ENCODE measurements around the gene TBX2. TPM values are rescaled to one million over a fixed set of nuclear protein-coding genes. Genes with fewer than 3 reads are reported as not detected.

The TBX2 gene
- total and polyA plus RNA-seq, 2 of the 13 experiments (the other 11 are each of a cell fraction or from before 2014, with no cell fraction given), result 2.8 to 15.3 TPM

DNA sequence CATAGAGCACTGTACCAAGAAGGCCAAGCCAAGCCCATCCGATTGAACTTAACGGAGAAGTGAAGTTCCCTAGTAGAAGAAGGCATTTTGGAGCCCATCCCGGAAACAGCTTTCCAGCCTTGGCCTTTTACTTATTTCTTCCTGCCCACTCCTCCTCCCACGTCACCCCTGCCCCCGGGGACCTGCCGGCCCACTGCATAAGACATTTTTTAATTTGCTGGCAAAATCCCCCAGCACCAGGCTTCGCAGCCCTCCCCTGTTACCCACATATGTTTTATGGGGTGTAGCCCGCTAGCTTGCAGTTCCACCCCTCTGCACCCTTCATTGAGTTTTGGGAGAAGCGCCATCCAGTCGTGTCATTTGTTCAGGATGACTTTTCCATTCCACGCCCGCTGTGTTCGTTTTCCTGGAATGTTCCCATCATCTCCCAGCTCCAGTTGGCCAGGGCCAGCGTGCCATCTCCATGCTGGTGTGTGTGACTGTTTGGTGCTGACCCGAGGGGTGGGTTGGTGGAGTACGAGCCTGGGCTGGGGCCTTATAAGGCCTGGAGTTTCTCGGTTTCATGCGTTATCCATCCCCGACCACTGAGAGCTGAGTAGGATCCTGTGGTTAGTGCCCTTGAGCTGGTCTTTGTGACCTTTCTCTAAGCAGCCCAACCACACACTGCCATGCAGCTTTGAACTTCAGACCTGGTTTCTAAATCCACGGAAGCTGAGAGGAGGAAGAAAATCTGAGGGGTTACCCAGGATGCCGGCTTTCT lies 20.0 kb upstream of the TBX2 start (continued):
- TF ChIP-seq, protein P1, sequence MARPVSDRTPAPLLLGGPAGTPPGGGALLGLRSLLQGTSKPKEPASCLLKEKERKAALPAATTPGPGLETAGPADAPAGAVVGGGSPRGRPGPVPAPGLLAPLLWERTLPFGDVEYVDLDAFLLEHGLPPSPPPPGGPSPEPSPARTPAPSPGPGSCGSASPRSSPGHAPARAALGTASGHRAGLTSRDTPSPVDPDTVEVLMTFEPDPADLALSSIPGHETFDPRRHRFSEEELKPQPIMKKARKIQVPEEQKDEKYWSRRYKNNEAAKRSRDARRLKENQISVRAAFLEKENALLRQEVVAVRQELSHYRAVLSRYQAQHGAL (CRISPR knock-in tag; IDR thresholded peaks at IDR 0.05; ENCODE audit: not compliant biosample characterization), result no peak
- no peak; the same call in 1 of the 2 replicates for TF ChIP-seq PPARG (CRISPR knock-in tag; conservative IDR thresholded peaks at IDR 0.05)
- TF ChIP-seq NR2F2 (IDR thresholded peaks at IDR 0.05; ENCODE audit: borderline replicate concordance, low read depth), result peak; percentile 44; the same call in 1 of the 2 replicates
- TF ChIP-seq, protein P2, sequence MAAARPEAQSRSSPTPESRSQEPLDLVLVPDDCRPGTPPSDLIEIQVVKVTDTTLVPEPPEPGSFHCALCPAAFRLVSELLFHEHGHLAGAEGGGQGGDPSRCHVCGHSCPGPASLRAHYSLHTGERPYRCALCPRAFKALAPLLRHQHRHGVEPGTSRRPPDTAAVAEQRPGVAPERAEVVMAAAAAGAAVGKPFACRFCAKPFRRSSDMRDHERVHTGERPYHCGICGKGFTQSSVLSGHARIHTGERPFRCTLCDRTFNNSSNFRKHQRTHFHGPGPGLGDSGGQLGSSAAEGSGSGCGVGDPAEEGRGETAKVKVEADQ (CRISPR knock-in tag; IDR thresholded peaks at IDR 0.05; ENCODE audit: borderline replicate concordance), result no peak
- TF ChIP-seq TOE1 (CRISPR knock-in tag; IDR thresholded peaks at IDR 0.05), result no peak
- no peak for TF ChIP-seq SRSF1 (optimal IDR thresholded peaks at IDR 0.05; ENCODE audit: low read depth, low read length)

DNA sequence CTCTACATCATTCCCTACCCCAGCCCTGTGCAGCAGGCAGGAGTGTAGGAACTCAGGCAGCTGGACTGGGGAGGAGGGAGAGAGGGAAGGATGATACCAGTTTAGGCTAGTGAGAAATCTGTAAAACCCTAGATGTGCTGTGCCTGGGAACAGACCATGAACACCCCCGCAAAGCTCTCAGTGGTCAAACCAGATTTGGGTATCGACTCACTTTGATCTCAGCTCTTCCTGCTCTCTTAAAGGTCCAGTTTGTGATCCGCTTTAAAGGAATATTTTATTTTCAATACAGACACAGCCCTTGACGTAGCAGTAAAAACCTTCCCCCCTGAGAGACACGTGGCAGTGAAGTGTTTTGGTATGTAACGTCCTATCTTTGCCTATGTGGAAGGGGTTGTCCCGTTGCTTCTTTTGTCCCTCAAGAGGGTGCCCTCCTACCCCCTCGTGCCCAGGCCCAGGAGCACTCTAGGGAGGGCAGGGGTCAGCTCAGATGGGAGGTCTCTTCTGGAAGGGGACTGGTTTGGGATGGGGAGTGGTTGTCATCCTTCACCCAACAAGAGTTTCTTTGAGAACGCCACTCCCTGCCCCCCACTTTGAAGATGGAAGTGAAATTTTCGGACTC lies 19.3 kb upstream of the TBX2 start:
- POLR2A ChIA-PET, result interaction anchor here (1.0 to 1.7 kb wide), 5 partner anchors 14 to 44 kb away, joined by 3 to 14 read pairs (median 6); partner anchors contain the start of gene TBX2
- H3K79me2 ChIP-seq (ENCODE audit: insufficient read depth, low read length), result no peaks in the 10 kb centered on the region
- in situ Hi-C loops (cut with HindIII; ENCODE audit: extremely low pct_ligation_motif_present, low pct_unique_long_range_greater_than_20kb), result no loop called here
- H3K27me3 ChIP-seq (ENCODE audit: control insufficient read depth in 1 of 2, insufficient read depth in 2 of 2, low read length in 2 of 2), result no peaks in the 10 kb centered on the region
- intact Hi-C loops (cut with micrococcal nuclease; ENCODE audit: unreplicated experiment), result no loop called here
- 81% methylated on average over 10 of the region's 10 CpGs for WGBS (ENCODE audit: low lambda C conversion rate)
- peak overlapping the region; percentile 64 for H3K4me2 ChIP-seq (ENCODE audit: low read depth, low read length)
- ATAC-seq (peak; percentile 31), FAIRE-seq (no peak), DNase-seq (ENCODE audit: low spot score) (no peak)
- no TSS peak for BruUV-seq (replicated peaks)
- no peaks in the 10 kb centered on the region for H3K36me3 ChIP-seq (replicated peaks in 1 of 2; ENCODE audit: control insufficient read depth in 1 of 2, insufficient read depth in 2 of 2, low read length in 2 of 2)
- H3K27ac ChIP-seq (ENCODE audit: extremely low read length, insufficient read depth, low read length), result peak overlapping the region; percentile 7
- H2AFZ ChIP-seq (ENCODE audit: low read length), result no peak overlapping the region
- H3K9me3 ChIP-seq (ENCODE audit: low read length), result no peaks in the 10 kb centered on the region
- H4K20me1 ChIP-seq (ENCODE audit: insufficient read depth, low read length), result no peaks in the 10 kb centered on the region
- H3K4me1 ChIP-seq (ENCODE audit: insufficient read depth, low read length), result peaks cover 69% of the 10 kb centered on the region
- no peak overlapping the region for H3K9ac ChIP-seq (ENCODE audit: insufficient read depth, low read depth, low read length)
- no peak overlapping the region for H3K4me3 ChIP-seq (replicated peaks in 1 of 3; ENCODE audit: insufficient read depth in 1 of 3, low read depth in 2 of 3, low read length in 3 of 3)
- CTCF ChIA-PET (ENCODE audit: low intra/inter-chr PET ratio, low total read pairs), result no interaction called here
- TF ChIP-seq NR3C1 (CRISPR knock-in tag; IDR thresholded peaks at IDR 0.05), result no peak
- TF ChIP-seq ZNF263 (CRISPR knock-in tag; IDR thresholded peaks at IDR 0.05), result peak; percentile 92
- no peak for TF ChIP-seq GTF2F1 (IDR thresholded peaks at IDR 0.05; ENCODE audit: low read length)
- no peak for TF ChIP-seq NFYC (CRISPR knock-in tag; IDR thresholded peaks at IDR 0.05)
- TF ChIP-seq ZBTB38 (CRISPR knock-in tag; IDR thresholded peaks at IDR 0.05), result 0 out of 2 replicates have a peak, but pooled peaks have one; percentile 11
- TF ChIP-seq, protein P3, sequence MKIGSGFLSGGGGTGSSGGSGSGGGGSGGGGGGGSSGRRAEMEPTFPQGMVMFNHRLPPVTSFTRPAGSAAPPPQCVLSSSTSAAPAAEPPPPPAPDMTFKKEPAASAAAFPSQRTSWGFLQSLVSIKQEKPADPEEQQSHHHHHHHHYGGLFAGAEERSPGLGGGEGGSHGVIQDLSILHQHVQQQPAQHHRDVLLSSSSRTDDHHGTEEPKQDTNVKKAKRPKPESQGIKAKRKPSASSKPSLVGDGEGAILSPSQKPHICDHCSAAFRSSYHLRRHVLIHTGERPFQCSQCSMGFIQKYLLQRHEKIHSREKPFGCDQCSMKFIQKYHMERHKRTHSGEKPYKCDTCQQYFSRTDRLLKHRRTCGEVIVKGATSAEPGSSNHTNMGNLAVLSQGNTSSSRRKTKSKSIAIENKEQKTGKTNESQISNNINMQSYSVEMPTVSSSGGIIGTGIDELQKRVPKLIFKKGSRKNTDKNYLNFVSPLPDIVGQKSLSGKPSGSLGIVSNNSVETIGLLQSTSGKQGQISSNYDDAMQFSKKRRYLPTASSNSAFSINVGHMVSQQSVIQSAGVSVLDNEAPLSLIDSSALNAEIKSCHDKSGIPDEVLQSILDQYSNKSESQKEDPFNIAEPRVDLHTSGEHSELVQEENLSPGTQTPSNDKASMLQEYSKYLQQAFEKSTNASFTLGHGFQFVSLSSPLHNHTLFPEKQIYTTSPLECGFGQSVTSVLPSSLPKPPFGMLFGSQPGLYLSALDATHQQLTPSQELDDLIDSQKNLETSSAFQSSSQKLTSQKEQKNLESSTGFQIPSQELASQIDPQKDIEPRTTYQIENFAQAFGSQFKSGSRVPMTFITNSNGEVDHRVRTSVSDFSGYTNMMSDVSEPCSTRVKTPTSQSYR (CRISPR knock-in tag; IDR thresholded peaks at IDR 0.05; ENCODE audit: borderline replicate concordance), result no peak
- TF ChIP-seq ZBTB1 (CRISPR knock-in tag; IDR thresholded peaks at IDR 0.05; ENCODE audit: borderline replicate concordance), result no peak
- TF ChIP-seq, protein P4, sequence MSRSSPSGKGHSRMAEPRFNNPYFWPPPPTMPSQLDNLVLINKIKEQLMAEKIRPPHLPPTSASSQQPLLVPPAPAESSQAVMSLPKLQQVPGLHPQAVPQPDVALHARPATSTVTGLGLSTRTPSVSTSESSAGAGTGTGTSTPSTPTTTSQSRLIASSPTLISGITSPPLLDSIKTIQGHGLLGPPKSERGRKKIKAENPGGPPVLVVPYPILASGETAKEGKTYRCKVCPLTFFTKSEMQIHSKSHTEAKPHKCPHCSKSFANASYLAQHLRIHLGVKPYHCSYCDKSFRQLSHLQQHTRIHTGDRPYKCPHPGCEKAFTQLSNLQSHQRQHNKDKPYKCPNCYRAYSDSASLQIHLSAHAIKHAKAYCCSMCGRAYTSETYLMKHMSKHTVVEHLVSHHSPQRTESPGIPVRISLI (CRISPR knock-in tag; IDR thresholded peaks at IDR 0.05; ENCODE audit: borderline replicate concordance), result no peak
